HepG2 (cell line): ENCODE measurements around the gene CDKL5. TPM values are rescaled to one million over a fixed set of nuclear protein-coding genes. Genes with fewer than 3 reads are reported as not detected.

Experiments used
- ATAC-seq: fragments of 200-7000 bp; cut with Tn5 transposase; 3 replicates; pipeline ENCODE4 v1.9.1; 2020; ENCODE audit warnings: mild to moderate bottlenecking, moderate library complexity
- BruUV-seq: library from RNA; stranded (reverse); fragments of 400-500 nt; replicated peaks from 2 replicates; lab custom pipeline; 2021; lab: Mats Ljungman, UMichigan
- CTCF ChIA-PET: fragments of 300-600 bp; formaldehyde crosslinking; extraction: SDS; loops from one replicate; lab custom pipeline; 2021; ENCODE audit warnings: low total read pairs, inconsistent platforms, low intra/inter-chr PET ratio; lab: Yijun Ruan, JAX
- POLR2A ChIA-PET: fragments of 350-600 bp; sonication (Branson Sonifier 250); formaldehyde crosslinking; loops from one replicate; lab custom pipeline; 2020; ENCODE audit warnings: antibody characterized with exemption, inconsistent platforms; lab: Yijun Ruan, JAX
- DNase-seq: peaks from one replicate; pipeline ENCODE4 v3.0.0-alpha.2; 2015; ENCODE audit warnings: low spot score
- FAIRE-seq: peaks from 3 replicates; lab custom pipeline; 2011; peaks lifted over from hg19 to GRCh38; lab: Jason Lieb, UNC
- H2AFZ ChIP-seq: one replicate; pipeline ENCODE4 v1.6.1; 2011; ENCODE audit warnings: low read length, inconsistent platforms
- H3K27ac ChIP-seq: fragments of 300-600 bp; 3 replicates; pipeline ENCODE4 v1.8.0; 2011; ENCODE audit warnings: mixed run types, mild to moderate bottlenecking, mixed read lengths, low read length, inconsistent platforms; ENCODE audit not compliant: insufficient read depth; ENCODE audit errors: extremely low read length
- H3K27me3 ChIP-seq, 2 experiments: fragments of 200-600 bp in 1 of 2; 2 replicates in 1 of 2; 3 replicates in 1 of 2; pipeline versions ENCODE4 v1.6.0 to v1.8.0; 2011; ENCODE audit warnings: low read length in 2 of 2, mild to moderate bottlenecking in 2 of 2, moderate library complexity in 2 of 2, inconsistent platforms in 1 of 2; ENCODE audit not compliant: insufficient read depth in 2 of 2, control insufficient read depth in 1 of 2
- H3K36me3 ChIP-seq, 2 experiments: fragments of 200-600 bp in 1 of 2; replicated peaks in 1 of 2; 2 replicates in 1 of 2; 3 replicates in 1 of 2; pipeline versions ENCODE4 v1.5.1 to v1.8.0; 2011; ENCODE audit warnings: low read length in 2 of 2, inconsistent platforms in 1 of 2; ENCODE audit not compliant: insufficient read depth in 2 of 2, control insufficient read depth in 1 of 2
- H3K4me1 ChIP-seq: 2 replicates; pipeline ENCODE4 v1.5.1; 2012; ENCODE audit warnings: low read length, inconsistent platforms; ENCODE audit not compliant: insufficient read depth
- H3K4me2 ChIP-seq: 2 replicates; pipeline ENCODE4 v1.6.0; 2011; ENCODE audit warnings: low read depth, low read length, inconsistent platforms
- H3K4me3 ChIP-seq, 3 experiments: fragments of 200-600 bp in 1 of 3; sonication (generic), shearing (Covaris generic) in 1 of 3; replicated peaks in 1 of 3; 2 replicates each; pipeline ENCODE4 v1.5.1; 2011 to 2016; ENCODE audit warnings: low read length in 3 of 3, inconsistent platforms in 2 of 3, low read depth in 2 of 3, mild to moderate bottlenecking in 2 of 3, control low read depth in 1 of 3, mixed read lengths in 1 of 3; ENCODE audit not compliant: insufficient read depth in 1 of 3
- H3K79me2 ChIP-seq: one replicate; pipeline ENCODE4 v1.6.1; 2011; ENCODE audit warnings: low read length, inconsistent platforms; ENCODE audit not compliant: insufficient read depth
- H3K9ac ChIP-seq: 2 replicates; pipeline ENCODE4 v1.6.0; 2011; ENCODE audit warnings: mild to moderate bottlenecking, low read depth, low read length, inconsistent platforms; ENCODE audit not compliant: insufficient read depth
- H3K9me3 ChIP-seq: 2 replicates; pipeline ENCODE4 v1.5.1; 2012; ENCODE audit warnings: mild to moderate bottlenecking, low read length
- H4K20me1 ChIP-seq: 2 replicates; pipeline ENCODE4 v1.6.0; 2011; ENCODE audit warnings: inconsistent platforms, mild to moderate bottlenecking, low read length, moderate library complexity; ENCODE audit not compliant: insufficient read depth
- ETV5 ChIP-seq: IDR thresholded peaks from 2 replicates; pipeline ENCODE4 v1.6.1; 2018; ENCODE audit warnings: missing biosample characterization, missing genetic modification reagents, inconsistent platforms, borderline replicate concordance
- HNF4A ChIP-seq: sonication (generic); formaldehyde crosslinking; IDR thresholded peaks from 2 replicates; pipeline ENCODE4 v1.4.0; 2020; ENCODE audit warnings: missing genetic modification reagents
- IKZF1 ChIP-seq: fragments of 450-650 bp; IDR thresholded peaks from 2 replicates; pipeline ENCODE4 v1.7.1; 2016
- MAFF ChIP-seq: IDR thresholded peaks from 2 replicates; pipeline ENCODE4 v1.6.1; 2011; ENCODE audit warnings: low read depth, low read length, improper control_type of control experiment
- MAFK ChIP-seq, 2 experiments: IDR thresholded peaks in 1 of 2; conservative IDR thresholded peaks in 1 of 2; 2 replicates each; pipeline ENCODE4 v1.6.1; 2011; ENCODE audit warnings: improper control_type of control experiment in 2 of 2, low read length in 2 of 2
- TFDP2 ChIP-seq: sonication (generic); formaldehyde crosslinking; IDR thresholded peaks from 2 replicates; pipeline ENCODE4 v1.4.0; 2020; ENCODE audit warnings: missing genetic modification reagents
- ZNF652 ChIP-seq: IDR thresholded peaks from 2 replicates; pipeline ENCODE4 v1.6.1; 2016; ENCODE audit warnings: low read depth, borderline replicate concordance
- ZNF878 ChIP-seq: sonication (generic); formaldehyde crosslinking; IDR thresholded peaks from 2 replicates; pipeline ENCODE4 v1.8.1; 2023; ENCODE audit warnings: mild to moderate bottlenecking, missing genetic modification reagents, moderate library complexity
- WGBS: methylation state at CpG from one replicate; pipeline ENCODE4 v1.1.6; 2017; ENCODE audit warnings: low lambda C conversion rate; 5-methylcytosine and 5-hydroxymethylcytosine counted together
- in situ Hi-C: cut with HindIII; loops from 2 replicates; pipeline ENCODE4 v1.10.0; 2017; ENCODE audit warnings: low pct_unique_long_range_greater_than_20kb; ENCODE audit not compliant: extremely low pct_ligation_motif_present
- intact Hi-C: fragments of 100-400 bp; cut with micrococcal nuclease; formaldehyde crosslinking; loops from one replicate; pipeline ENCODE4 v1.10.0; 2022; ENCODE audit not compliant: unreplicated experiment
- polyA plus RNA-seq, 8 experiments: library from polyadenylated mRNA; depleted of rRNA in 3 of 8; stranded (reverse) in 7 of 8; unstranded in 1 of 8; fragments of >200 nt; fragmentation: Illumina TruSeq in 4 of 8; extraction: Trizol in 4 of 8; gene quantifications; 2 replicates each; pipeline versions ENCODE4 v1.2.1 to v1.2.3, GENCODE V29; 2011 to 2016; ENCODE audit warnings: low read depth in 4 of 8, missing spikeins in 1 of 8, mixed read lengths in 1 of 8; ENCODE audit not compliant: insufficient read depth in 1 of 8
- total RNA-seq, 5 experiments: library from RNA; depleted of rRNA; stranded (reverse); fragments of >200 nt; fragmentation: Illumina TruSeq; extraction: Trizol; gene quantifications; 2 replicates each; pipeline ENCODE4 v1.2.3, GENCODE V29; 2016; ENCODE audit warnings: low read depth in 1 of 5
- TF ChIP-seq, protein P1 (sequence below): sonication (generic); formaldehyde crosslinking; IDR thresholded peaks from 2 replicates; pipeline ENCODE4 v1.5.1; 2020; ENCODE audit warnings: mild to moderate bottlenecking, missing genetic modification reagents, moderate library complexity

The CDKL5 gene
- total and polyA plus RNA-seq, 2 of the 13 experiments (the other 11 are each of a cell fraction or from before 2014, with no cell fraction given) = 2.8 to 7.0 TPM

DNA sequence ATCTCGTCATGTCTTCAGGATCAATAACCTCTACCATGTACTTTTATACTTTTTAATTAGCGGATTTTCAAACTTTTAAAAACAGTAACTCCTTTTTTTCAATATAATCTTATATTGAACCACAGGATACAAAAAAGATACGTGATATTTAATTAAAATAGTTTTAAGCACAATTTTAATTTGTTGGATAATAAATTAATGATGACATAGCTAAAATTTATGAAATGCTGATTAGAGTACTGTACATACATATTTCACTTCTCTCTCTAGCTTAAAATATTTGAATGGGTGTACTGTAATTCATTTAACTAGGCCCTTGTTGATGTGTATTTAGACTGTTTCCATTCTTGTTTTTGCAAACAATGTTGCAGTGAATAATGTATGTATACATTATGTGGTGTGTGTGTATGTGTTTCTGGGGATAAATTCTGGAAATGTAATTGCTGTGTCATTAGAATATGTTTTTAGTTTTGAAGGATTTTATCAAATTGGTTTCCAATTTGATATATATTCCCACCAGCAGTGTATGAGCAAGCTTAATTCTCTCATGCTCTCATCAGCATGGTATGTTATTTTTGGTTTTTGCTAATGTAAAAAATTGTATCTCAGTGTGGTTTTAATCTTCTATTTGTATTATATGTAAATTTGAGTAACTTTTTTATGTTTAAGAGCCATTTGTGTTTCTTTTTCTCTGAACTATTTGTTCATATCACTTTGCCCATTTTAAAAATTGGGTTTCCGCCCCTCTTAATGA is 66.4 kb downstream of the CDKL5 start:
- H2AFZ ChIP-seq = no peak overlapping the region
- ChIA-PET CTCF (no interaction called here), POLR2A (no interaction called here)
- TF ChIP-seq ZNF652 (CRISPR knock-in tag) = no peak
- peak; percentile 4 to 81; a peak in 2 of 4 replicates for TF ChIP-seq MAFK (conservative IDR thresholded peaks at IDR 0.05 in 1 of 2, IDR thresholded peaks at IDR 0.05 in 1 of 2; ENCODE audit: low read length in 2 of 2)
- TF ChIP-seq MAFF = peak; percentile 63; the same call in 1 of the 2 replicates
- TF ChIP-seq ETV5 (CRISPR knock-in tag) = no peak
- H3K36me3 ChIP-seq = no peaks in the 10 kb centered on the region
- ATAC-seq (no peak), FAIRE-seq (no peak), DNase-seq (no peak)
- no peaks in the 10 kb centered on the region for H3K4me1 ChIP-seq
- H3K9ac ChIP-seq = no peak overlapping the region
- intact Hi-C loops = loop anchor here (10.0 kb wide), 1 partner anchor 67 kb away; the partner anchor contains the start of gene CDKL5
- no peaks in the 10 kb centered on the region for H3K27me3 ChIP-seq
- 98% methylated on average over 4 of the region's 4 CpGs for WGBS
- H3K4me3 ChIP-seq = no peak overlapping the region
- no peak overlapping the region for H3K27ac ChIP-seq
- no peak overlapping the region for H3K4me2 ChIP-seq
- in situ Hi-C loops = no loop called here
- H3K79me2 ChIP-seq = no peaks in the 10 kb centered on the region
- BruUV-seq = no TSS peak
- no peaks in the 10 kb centered on the region for H3K9me3 ChIP-seq
- H4K20me1 ChIP-seq = no peaks in the 10 kb centered on the region

DNA sequence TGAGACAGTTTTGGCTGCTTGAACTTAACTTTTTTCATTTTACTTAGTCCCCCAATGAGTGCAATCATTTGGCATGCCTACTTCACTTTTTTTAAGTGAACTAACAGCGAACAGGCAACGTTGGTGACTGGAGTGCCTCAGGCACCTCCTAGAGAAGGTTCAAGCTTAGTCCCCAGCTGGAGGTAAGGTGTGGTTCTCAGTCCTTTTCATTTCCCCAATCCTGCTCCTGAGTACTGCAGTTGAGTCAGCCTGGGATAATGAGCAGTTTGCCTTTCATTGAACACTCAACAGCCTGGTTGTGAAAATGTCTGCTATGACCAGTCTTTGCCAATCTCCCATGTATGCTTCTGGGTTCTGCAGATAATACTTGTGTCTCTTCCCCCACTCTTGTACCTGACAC is 109.5 kb downstream of the CDKL5 start:
- intact Hi-C loops = no loop called here
- H3K27me3 ChIP-seq = no peaks in the 10 kb centered on the region
- no peak overlapping the region for H3K4me3 ChIP-seq
- H3K4me1 ChIP-seq = peaks cover 8% of the 10 kb centered on the region; the same call in 1 of the 2 replicates
- no peaks in the 10 kb centered on the region for H4K20me1 ChIP-seq
- no peaks in the 10 kb centered on the region for H3K36me3 ChIP-seq
- ChIA-PET POLR2A (no interaction called here), CTCF (no interaction called here)
- no peak for DNase-seq
- no TSS peak for BruUV-seq
- no peak overlapping the region for H3K27ac ChIP-seq
- H2AFZ ChIP-seq = no peak overlapping the region
- 100% methylated on average over 2 of the region's 2 CpGs for WGBS
- H3K4me2 ChIP-seq = no peak overlapping the region
- ATAC-seq = no peak
- no peak for FAIRE-seq
- H3K9ac ChIP-seq = no peak overlapping the region
- peaks cover 3% of the 10 kb centered on the region for H3K79me2 ChIP-seq
- no peaks in the 10 kb centered on the region for H3K9me3 ChIP-seq
- in situ Hi-C loops = no loop called here
- TF ChIP-seq ZNF878 (CRISPR knock-in tag) (no peak), IKZF1 (no peak), TFDP2 (CRISPR knock-in tag) (no peak), HNF4A (CRISPR knock-in tag) (no peak)
- TF ChIP-seq, protein P1, sequence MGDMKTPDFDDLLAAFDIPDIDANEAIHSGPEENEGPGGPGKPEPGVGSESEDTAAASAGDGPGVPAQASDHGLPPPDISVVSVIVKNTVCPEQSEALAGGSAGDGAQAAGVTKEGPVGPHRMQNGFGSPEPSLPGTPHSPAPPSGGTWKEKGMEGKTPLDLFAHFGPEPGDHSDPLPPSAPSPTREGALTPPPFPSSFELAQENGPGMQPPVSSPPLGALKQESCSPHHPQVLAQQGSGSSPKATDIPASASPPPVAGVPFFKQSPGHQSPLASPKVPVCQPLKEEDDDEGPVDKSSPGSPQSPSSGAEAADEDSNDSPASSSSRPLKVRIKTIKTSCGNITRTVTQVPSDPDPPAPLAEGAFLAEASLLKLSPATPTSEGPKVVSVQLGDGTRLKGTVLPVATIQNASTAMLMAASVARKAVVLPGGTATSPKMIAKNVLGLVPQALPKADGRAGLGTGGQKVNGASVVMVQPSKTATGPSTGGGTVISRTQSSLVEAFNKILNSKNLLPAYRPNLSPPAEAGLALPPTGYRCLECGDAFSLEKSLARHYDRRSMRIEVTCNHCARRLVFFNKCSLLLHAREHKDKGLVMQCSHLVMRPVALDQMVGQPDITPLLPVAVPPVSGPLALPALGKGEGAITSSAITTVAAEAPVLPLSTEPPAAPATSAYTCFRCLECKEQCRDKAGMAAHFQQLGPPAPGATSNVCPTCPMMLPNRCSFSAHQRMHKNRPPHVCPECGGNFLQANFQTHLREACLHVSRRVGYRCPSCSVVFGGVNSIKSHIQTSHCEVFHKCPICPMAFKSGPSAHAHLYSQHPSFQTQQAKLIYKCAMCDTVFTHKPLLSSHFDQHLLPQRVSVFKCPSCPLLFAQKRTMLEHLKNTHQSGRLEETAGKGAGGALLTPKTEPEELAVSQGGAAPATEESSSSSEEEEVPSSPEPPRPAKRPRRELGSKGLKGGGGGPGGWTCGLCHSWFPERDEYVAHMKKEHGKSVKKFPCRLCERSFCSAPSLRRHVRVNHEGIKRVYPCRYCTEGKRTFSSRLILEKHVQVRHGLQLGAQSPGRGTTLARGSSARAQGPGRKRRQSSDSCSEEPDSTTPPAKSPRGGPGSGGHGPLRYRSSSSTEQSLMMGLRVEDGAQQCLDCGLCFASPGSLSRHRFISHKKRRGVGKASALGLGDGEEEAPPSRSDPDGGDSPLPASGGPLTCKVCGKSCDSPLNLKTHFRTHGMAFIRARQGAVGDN (CRISPR knock-in tag) = no peak
